HG03565 (cell line): Measurements from ENCODE around the gene KIF2A.

Experiments
- ATAC-seq: cut with Tn5 transposase; IDR thresholded peaks from one replicate; pipeline ENCODE4 v1.9.1; 2021; ENCODE audit warnings: mild to moderate bottlenecking, moderate library complexity; ENCODE audit not compliant: unreplicated experiment

The KIF2A gene

GRCh38 chr5:62327138-62328053 is 21.4 kb downstream of the KIF2A start:
- ATAC-seq, result no peak

GRCh38 chr5:62328772-62329491 is 22.9 kb downstream of the KIF2A start:
- ATAC-seq, result no peak

GRCh38 chr5:62330302-62330701 is 24.3 kb downstream of the KIF2A start:
- no peak for ATAC-seq

- ATAC-seq, result no peak
These were observed 25.9 kb downstream of the KIF2A start for GRCh38 chr5:62331921-62332320.

GRCh38 chr5:62333250-62333794 is 27.3 kb downstream of the KIF2A start:
- ATAC-seq, result no peak

- no peak for ATAC-seq
These were observed 28.1 kb downstream of the KIF2A start for GRCh38 chr5:62334082-62334481.

GRCh38 chr5:62340392-62340791 is 34.4 kb downstream of the KIF2A start:
- ATAC-seq, result no peak

GRCh38 chr5:62340979-62341378 is 35.0 kb downstream of the KIF2A start:
- no peak for ATAC-seq

- peak; percentile 45 for ATAC-seq
These were observed 35.9 kb downstream of the KIF2A start for GRCh38 chr5:62341783-62342475.

GRCh38 chr5:62342476-62342837 is 36.5 kb downstream of the KIF2A start:
- ATAC-seq, result peak; percentile 28

GRCh38 chr5:62343428-62343827 is 37.4 kb downstream of the KIF2A start:
- ATAC-seq, result no peak

- ATAC-seq, result no peak
These were observed 40.7 kb downstream of the KIF2A start for GRCh38 chr5:62346748-62347147.

GRCh38 chr5:62347928-62348327 is 41.9 kb downstream of the KIF2A start:
- ATAC-seq, result no peak

GRCh38 chr5:62348723-62349481 is 42.9 kb downstream of the KIF2A start:
- no peak for ATAC-seq

GRCh38 chr5:62354028-62354874 is 48.2 kb downstream of the KIF2A start:
- peak; percentile 92 for ATAC-seq

GRCh38 chr5:62362701-62363100 is 56.7 kb downstream of the KIF2A start:
- no peak for ATAC-seq

- ATAC-seq, result no peak
These were observed 63.0 kb downstream of the KIF2A start for GRCh38 chr5:62369039-62369438.

GRCh38 chr5:62371409-62371808 is 65.4 kb downstream of the KIF2A start:
- ATAC-seq, result no peak

- no peak for ATAC-seq
These were observed 66.6 kb downstream of the KIF2A start for GRCh38 chr5:62372600-62372999.

GRCh38 chr5:62373382-62373781 is 67.4 kb downstream of the KIF2A start:
- ATAC-seq, result no peak
